SU-DHL-6 (cell line): Measurements from ENCODE around the gene FAM78B.

Experiments used
- CTCF ChIP-seq: fragments of 200-600 bp; sonication (generic); IDR thresholded peaks from one replicate; pipeline ENCODE4 v1.5.1; 2017; ENCODE audit warnings: antibody characterized with exemption, mild to moderate bottlenecking, low read length, moderate library complexity; ENCODE audit not compliant: insufficient read depth, poor library complexity, severe bottlenecking
- EZH2phosphoT487 ChIP-seq: fragments of 200-600 bp; sonication (generic), shearing (Covaris generic); conservative IDR thresholded peaks from 2 replicates; pipeline ENCODE4 v1.6.1; 2018; ENCODE audit warnings: mild to moderate bottlenecking, antibody characterized with exemption, low read length, moderate library complexity, mixed read lengths

- no peak for TF ChIP-seq CTCF
- TF ChIP-seq EZH2phosphoT487, result no peak
Measured at GRCh38 chr1:166084613-166085012, 82.2 kb downstream of the FAM78B start.
